Karpas-422 (cell line): Measurements from ENCODE around the gene DPYSL5. TPM values are rescaled to one million over a fixed set of nuclear protein-coding genes. Genes with fewer than 3 reads are reported as not detected.

ENCODE experiments used
- DNase-seq: peaks from one replicate; pipeline ENCODE4 v3.0.0-alpha.2; 2015
- H2AFZ ChIP-seq: fragments of 200-600 bp; sonication (generic); 2 replicates; pipeline ENCODE4 v1.6.1; 2014; ENCODE audit warnings: antibody characterized with exemption, low read length, mixed read lengths
- H3K27ac ChIP-seq: fragments of 200-600 bp; sonication (generic); 2 replicates; pipeline ENCODE4 v1.5.1; 2014; ENCODE audit warnings: mild to moderate bottlenecking, low read length, moderate library complexity
- H3K27me3 ChIP-seq: fragments of 200-600 bp; sonication (generic); 2 replicates; pipeline ENCODE4 v1.6.1; 2014; ENCODE audit warnings: low read length, mixed read lengths
- H3K36me3 ChIP-seq: fragments of 200-600 bp; sonication (generic); 2 replicates; pipeline ENCODE4 v1.6.1; 2014; ENCODE audit warnings: low read length, mixed read lengths; ENCODE audit not compliant: insufficient read depth
- H3K4me1 ChIP-seq: fragments of 200-600 bp; sonication (generic); 2 replicates; pipeline ENCODE4 v1.6.1; 2014; ENCODE audit warnings: mild to moderate bottlenecking, low read length, mixed read lengths
- H3K4me2 ChIP-seq: fragments of 200-600 bp; sonication (generic); 2 replicates; pipeline ENCODE4 v1.6.1; 2014; ENCODE audit warnings: low read length, low read depth, mild to moderate bottlenecking; ENCODE audit not compliant: poor library complexity, severe bottlenecking
- H3K4me3 ChIP-seq: fragments of 200-600 bp; sonication (generic); 2 replicates; pipeline ENCODE4 v1.5.1; 2014; ENCODE audit warnings: mild to moderate bottlenecking, antibody characterized with exemption, low read length, mixed read lengths
- H3K79me2 ChIP-seq: fragments of 200-600 bp; sonication (generic); 2 replicates; pipeline ENCODE4 v1.6.1; 2014; ENCODE audit warnings: mild to moderate bottlenecking, low read length, mixed read lengths
- H3K9ac ChIP-seq: fragments of 200-600 bp; sonication (generic); 2 replicates; pipeline ENCODE4 v1.6.0; 2014; ENCODE audit warnings: low read length
- H3K9me2 ChIP-seq: fragments of 200-600 bp; sonication (generic), shearing (Covaris generic); replicated peaks from 2 replicates; pipeline ENCODE4 v1.6.0; 2014; ENCODE audit warnings: mild to moderate bottlenecking, low read length, moderate library complexity; ENCODE audit not compliant: insufficient read depth
- H3K9me3 ChIP-seq: fragments of 300-700, 200-600 bp; sonication (generic); 2 replicates; pipeline ENCODE4 v1.6.1; 2014; ENCODE audit warnings: low read length, mixed read lengths
- H4K20me1 ChIP-seq: fragments of 200-600 bp; sonication (generic); 2 replicates; pipeline ENCODE4 v1.6.1; 2014; ENCODE audit warnings: mild to moderate bottlenecking, antibody characterized with exemption, low read length, low read depth; ENCODE audit not compliant: insufficient read depth
- total RNA-seq: library from RNA; depleted of rRNA; stranded (reverse); fragments of >200 nt; shearing (Covaris generic); gene quantifications from 2 replicates; pipeline ENCODE4 v1.2.3, GENCODE V29; 2014; ENCODE audit warnings: low replicate concordance

DPYSL5 gene
- total RNA-seq, 1 experiment from 2014 or later, result not detected

DNA sequence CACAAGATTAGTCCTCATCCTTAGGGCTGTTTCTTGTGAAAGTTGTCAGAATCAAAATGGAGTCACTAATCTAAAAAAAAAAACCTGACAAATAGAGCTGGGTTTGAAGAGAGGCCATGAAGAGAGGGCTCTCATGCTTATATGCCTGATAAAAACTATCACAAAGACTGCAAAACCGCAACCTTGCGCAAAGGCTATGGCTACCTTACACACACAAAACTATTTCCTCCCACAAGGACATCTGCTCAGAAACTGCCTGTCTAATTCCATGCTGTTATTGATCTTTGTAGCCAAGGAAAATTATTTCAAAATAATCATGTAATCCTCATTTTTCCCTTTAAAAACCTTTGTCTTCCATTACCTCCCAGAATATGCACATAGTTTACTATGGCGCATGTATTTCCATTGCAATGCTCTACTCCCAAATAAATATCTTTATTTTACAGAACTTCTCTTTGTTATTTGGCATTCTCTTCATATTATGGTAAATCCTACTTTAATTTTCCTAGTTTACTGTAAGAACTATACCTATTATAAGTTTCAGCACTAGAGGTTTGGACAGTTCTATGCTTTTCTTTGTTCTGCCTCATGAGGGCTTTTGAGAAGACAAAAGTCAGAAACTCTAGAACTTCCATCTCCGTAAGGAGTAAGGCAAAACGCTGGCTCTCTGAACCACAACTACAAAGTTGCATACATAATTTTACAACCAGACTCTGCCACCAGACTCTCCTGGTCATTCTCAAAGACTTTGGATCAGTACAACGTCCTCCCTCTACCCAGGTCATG lies 9.6 kb upstream of the DPYSL5 start:
- no peaks in the 10 kb centered on the region for H4K20me1 ChIP-seq
- H3K36me3 ChIP-seq, result no peaks in the 10 kb centered on the region

GRCh38 chr2:26840937-26841610 lies 6.9 kb upstream of the DPYSL5 start:
- Histone ChIP-seq H3K9ac (no peak overlapping the region), H3K79me2 (no peaks in the 10 kb centered on the region), H3K27me3 (no peaks in the 10 kb centered on the region), H3K4me3 (no peak overlapping the region), H3K9me2 (no peaks in the 10 kb centered on the region), H3K4me2 (no peak overlapping the region), H3K9me3 (no peaks in the 10 kb centered on the region), H4K20me1 (no peaks in the 10 kb centered on the region), H3K36me3 (no peaks in the 10 kb centered on the region), H2AFZ (no peak overlapping the region), H3K27ac (no peak overlapping the region), H3K4me1 (no peaks in the 10 kb centered on the region)
- DNase-seq, result peak; percentile 75

More for the DNA sequence above, 9.6 kb upstream of the DPYSL5 start:
- no peak overlapping the region for H3K4me2 ChIP-seq
- no peaks in the 10 kb centered on the region for H3K9me3 ChIP-seq
- H3K27ac ChIP-seq, result no peak overlapping the region
- no peaks in the 10 kb centered on the region for H3K79me2 ChIP-seq
- no peak overlapping the region for H3K9ac ChIP-seq
- no peak overlapping the region for H2AFZ ChIP-seq
- H3K4me3 ChIP-seq, result no peak overlapping the region
- H3K9me2 ChIP-seq, result no peaks in the 10 kb centered on the region
- H3K27me3 ChIP-seq, result no peaks in the 10 kb centered on the region
- H3K4me1 ChIP-seq, result no peaks in the 10 kb centered on the region
- peak; percentile 51 for DNase-seq

DNA sequence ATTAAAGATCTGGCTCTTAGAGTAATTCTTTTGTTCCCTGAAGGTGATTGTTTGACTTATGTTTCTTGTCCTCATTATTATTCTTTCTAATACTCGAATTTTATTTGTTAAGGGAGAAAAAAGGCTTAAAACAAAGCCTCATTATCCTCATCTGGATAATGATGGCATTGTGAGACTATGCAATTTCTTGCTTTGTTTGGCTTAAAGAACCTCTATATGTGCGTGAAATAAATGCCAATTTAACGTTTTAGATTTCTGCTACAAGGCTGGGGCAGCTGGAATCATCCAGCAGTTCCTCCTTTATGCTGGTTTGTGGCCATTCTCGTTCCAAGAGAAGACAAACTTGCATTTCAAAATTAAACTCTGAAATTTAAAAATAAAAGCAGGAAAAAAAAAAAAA lies 4.9 kb upstream of the DPYSL5 start:
- H2AFZ ChIP-seq, result no peak overlapping the region
- H4K20me1 ChIP-seq, result no peaks in the 10 kb centered on the region
- H3K9me2 ChIP-seq, result no peaks in the 10 kb centered on the region
- H3K4me2 ChIP-seq, result no peak overlapping the region
- H3K36me3 ChIP-seq, result no peaks in the 10 kb centered on the region
- H3K27ac ChIP-seq, result no peak overlapping the region
- no peak overlapping the region for H3K9ac ChIP-seq
- DNase-seq, result no peak
- no peaks in the 10 kb centered on the region for H3K79me2 ChIP-seq
- no peak overlapping the region for H3K4me3 ChIP-seq
- H3K9me3 ChIP-seq, result no peaks in the 10 kb centered on the region
- peaks cover 9% of the 10 kb centered on the region; the same call in 1 of the 2 replicates for H3K4me1 ChIP-seq
- no peaks in the 10 kb centered on the region for H3K27me3 ChIP-seq

- Histone ChIP-seq H3K9me2 (no peaks in the 10 kb centered on the region), H2AFZ (no peak overlapping the region), H3K4me2 (no peak overlapping the region), H3K4me1 (peaks cover 9% of the 10 kb centered on the region; the same call in 1 of the 2 replicates), H4K20me1 (no peaks in the 10 kb centered on the region), H3K27me3 (no peaks in the 10 kb centered on the region), H3K36me3 (no peaks in the 10 kb centered on the region), H3K9ac (no peak overlapping the region), H3K4me3 (no peak overlapping the region), H3K79me2 (no peaks in the 10 kb centered on the region), H3K9me3 (no peaks in the 10 kb centered on the region), H3K27ac (no peak overlapping the region)
- no peak for DNase-seq
These were observed 2.9 kb upstream of the DPYSL5 start for GRCh38 chr2:26845021-26845420.

DNA sequence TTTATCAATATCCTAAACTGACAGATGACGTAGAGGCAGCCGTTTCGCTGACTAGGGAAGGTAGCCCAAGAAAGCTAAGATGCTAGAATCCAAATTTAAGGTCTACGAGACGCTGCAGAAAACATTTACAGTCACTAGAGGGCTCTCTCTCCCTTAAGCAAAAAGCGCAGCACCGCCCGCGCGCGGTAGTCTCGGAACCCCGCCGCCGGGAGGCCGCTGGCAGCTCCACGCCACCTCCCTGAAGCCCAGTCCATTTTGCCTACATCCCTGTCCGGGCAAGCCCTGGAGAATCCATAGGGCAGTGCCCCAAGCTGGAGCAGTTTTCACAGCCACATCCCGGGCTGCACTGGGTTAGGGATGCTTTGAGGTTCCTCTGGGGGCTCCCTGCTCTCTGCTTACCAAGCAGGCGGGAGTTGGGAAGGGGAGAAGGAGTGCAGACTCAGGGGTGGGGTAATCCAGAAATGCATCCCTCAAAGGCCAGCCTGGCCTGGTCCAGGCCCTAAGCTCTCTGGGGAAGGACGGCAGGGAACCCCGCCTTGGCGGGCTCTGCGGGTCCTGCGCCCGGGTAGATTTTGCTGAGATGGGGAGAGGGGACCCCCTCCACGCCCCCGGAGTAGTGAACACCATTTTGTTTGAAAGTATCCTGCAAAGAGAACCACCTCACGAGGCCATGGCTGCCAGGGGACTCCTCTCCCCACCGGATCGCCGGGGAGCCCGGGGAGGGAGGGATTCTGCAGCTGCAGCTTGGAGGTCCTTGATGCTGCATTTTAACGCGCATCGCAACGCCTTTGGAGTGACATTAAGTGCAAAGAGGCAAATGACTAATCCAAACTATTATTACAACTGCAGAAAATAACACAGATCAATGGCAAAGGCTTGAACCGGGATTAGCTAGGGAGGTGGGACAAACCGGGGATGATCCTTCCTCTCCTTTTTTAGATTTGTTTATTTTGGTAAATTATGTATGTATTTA lies 1.3 kb upstream of the DPYSL5 start:
- no peaks in the 10 kb centered on the region for H3K9me2 ChIP-seq
- no peak overlapping the region for H3K27ac ChIP-seq
- no peaks in the 10 kb centered on the region for H3K79me2 ChIP-seq
- H4K20me1 ChIP-seq, result no peaks in the 10 kb centered on the region
- H3K4me2 ChIP-seq, result peak overlapping the region; percentile 55
- peak; percentile 92 for DNase-seq
- H3K4me3 ChIP-seq, result no peak overlapping the region
- peak overlapping the region; percentile 45; the same call in 1 of the 2 replicates for H2AFZ ChIP-seq
- no peaks in the 10 kb centered on the region for H3K36me3 ChIP-seq
- no peaks in the 10 kb centered on the region for H3K9me3 ChIP-seq
- peaks cover 9% of the 10 kb centered on the region; the same call in 1 of the 2 replicates for H3K4me1 ChIP-seq
- H3K9ac ChIP-seq, result no peak overlapping the region
- no peaks in the 10 kb centered on the region for H3K27me3 ChIP-seq

DNA sequence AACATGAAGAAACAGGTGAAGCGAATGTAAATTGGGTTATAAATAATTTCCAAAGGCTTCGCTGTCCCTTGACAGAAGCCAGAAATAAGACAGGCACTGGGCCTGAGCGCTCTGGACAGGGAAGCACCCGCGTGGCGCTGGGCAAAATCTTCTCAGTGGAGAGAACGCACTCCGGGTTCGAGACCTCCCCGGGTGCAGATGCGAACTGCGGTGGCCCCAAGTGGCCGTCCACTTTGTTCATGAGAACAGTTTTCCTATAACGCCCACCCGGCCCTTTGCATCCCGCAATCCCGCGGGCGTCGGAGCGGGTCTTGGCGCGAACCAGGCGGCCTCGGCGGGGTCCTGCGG lies 651 bp upstream of the DPYSL5 start:
- Histone ChIP-seq H3K4me3 (no peak overlapping the region), H3K4me1 (peaks cover 9% of the 10 kb centered on the region; the same call in 1 of the 2 replicates), H3K36me3 (no peaks in the 10 kb centered on the region), H3K27ac (no peak overlapping the region), H4K20me1 (no peaks in the 10 kb centered on the region), H2AFZ (no peak overlapping the region), H3K27me3 (no peaks in the 10 kb centered on the region), H3K79me2 (no peaks in the 10 kb centered on the region), H3K9me2 (no peaks in the 10 kb centered on the region), H3K9ac (no peak overlapping the region), H3K4me2 (no peak overlapping the region), H3K9me3 (no peaks in the 10 kb centered on the region)
- DNase-seq, result no peak

- no peak overlapping the region for H3K4me2 ChIP-seq
- peaks cover 9% of the 10 kb centered on the region; the same call in 1 of the 2 replicates for H3K4me1 ChIP-seq
- H4K20me1 ChIP-seq, result no peaks in the 10 kb centered on the region
- no peaks in the 10 kb centered on the region for H3K79me2 ChIP-seq
- H3K36me3 ChIP-seq, result no peaks in the 10 kb centered on the region
- H3K27me3 ChIP-seq, result no peaks in the 10 kb centered on the region
- DNase-seq, result no peak
- no peaks in the 10 kb centered on the region for H3K9me3 ChIP-seq
- H3K27ac ChIP-seq, result no peak overlapping the region
- H3K4me3 ChIP-seq, result no peak overlapping the region
- no peaks in the 10 kb centered on the region for H3K9me2 ChIP-seq
- H3K9ac ChIP-seq, result no peak overlapping the region
- no peak overlapping the region for H2AFZ ChIP-seq
These were observed 564 bp downstream of the DPYSL5 start for GRCh38 chr2:26848336-26849055.
